ENCODE measurements around the gene PLA2G4E.

DNA sequence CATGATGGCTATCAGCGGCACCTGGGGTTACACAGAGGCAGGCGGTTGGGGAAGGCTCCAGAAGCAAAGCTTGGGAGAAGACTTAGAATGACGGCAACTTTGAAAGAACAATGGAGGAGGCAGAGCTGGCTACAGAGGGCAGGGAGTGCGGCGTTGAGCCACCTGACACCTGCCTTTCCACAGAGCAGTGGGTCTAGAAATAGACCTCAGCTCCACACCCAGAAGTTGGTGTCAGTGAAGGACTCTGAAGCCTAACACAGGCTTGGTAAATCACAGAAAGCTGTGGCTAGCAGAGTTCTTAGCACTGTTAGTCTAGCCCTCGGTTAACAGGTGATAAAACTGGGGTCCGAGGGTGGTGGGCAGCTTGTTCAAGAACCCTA is 25.4 kb downstream of the PLA2G4E start:
- TF ChIP-seq, protein P1, sequence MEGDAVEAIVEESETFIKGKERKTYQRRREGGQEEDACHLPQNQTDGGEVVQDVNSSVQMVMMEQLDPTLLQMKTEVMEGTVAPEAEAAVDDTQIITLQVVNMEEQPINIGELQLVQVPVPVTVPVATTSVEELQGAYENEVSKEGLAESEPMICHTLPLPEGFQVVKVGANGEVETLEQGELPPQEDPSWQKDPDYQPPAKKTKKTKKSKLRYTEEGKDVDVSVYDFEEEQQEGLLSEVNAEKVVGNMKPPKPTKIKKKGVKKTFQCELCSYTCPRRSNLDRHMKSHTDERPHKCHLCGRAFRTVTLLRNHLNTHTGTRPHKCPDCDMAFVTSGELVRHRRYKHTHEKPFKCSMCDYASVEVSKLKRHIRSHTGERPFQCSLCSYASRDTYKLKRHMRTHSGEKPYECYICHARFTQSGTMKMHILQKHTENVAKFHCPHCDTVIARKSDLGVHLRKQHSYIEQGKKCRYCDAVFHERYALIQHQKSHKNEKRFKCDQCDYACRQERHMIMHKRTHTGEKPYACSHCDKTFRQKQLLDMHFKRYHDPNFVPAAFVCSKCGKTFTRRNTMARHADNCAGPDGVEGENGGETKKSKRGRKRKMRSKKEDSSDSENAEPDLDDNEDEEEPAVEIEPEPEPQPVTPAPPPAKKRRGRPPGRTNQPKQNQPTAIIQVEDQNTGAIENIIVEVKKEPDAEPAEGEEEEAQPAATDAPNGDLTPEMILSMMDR (conservative IDR thresholded peaks at IDR 0.05; ENCODE audit: low read depth in 2 of 2): no peak
- TF ChIP-seq STAT1 (IDR thresholded peaks at IDR 0.05; ENCODE audit: unreplicated experiment) (no peak), EZH2phosphoT487 (IDR thresholded peaks at IDR 0.05; ENCODE audit: unreplicated experiment) (no peak), EZH2 (IDR thresholded peaks at IDR 0.05; ENCODE audit: low read depth, unreplicated experiment) (no peak)
